HEK293 (cell line): Measurements from ENCODE around the gene CENPX.

Experiments used
- CTCF ChIA-PET: fragments of 350-600 bp; formaldehyde crosslinking; extraction: SDS; loops from one replicate; lab custom pipeline; 2021; ENCODE audit warnings: antibody characterized with exemption; lab: Yijun Ruan, JAX
- POLR2A ChIA-PET: fragments of 300-600 bp; formaldehyde crosslinking; extraction: SDS; loops from one replicate; lab custom pipeline; 2020; ENCODE audit warnings: antibody characterized with exemption, inconsistent platforms; lab: Yijun Ruan, JAX
- H3K27ac ChIP-seq: fragments of 200-500 bp; sonication (Bioruptor generic); 2 replicates; pipeline ENCODE4 v1.5.1; 2014; ENCODE audit warnings: low read depth, low read length, control low read depth, inconsistent platforms; ENCODE audit errors: extremely low read depth
- H3K36me3 ChIP-seq, 2 experiments: fragments of 200-500 bp in 1 of 2; sonication (Bioruptor generic) in 1 of 2; 1 replicate in 1 of 2; 2 replicates in 1 of 2; pipeline ENCODE4 v1.5.1; 2014 to 2017; ENCODE audit warnings: inconsistent platforms in 2 of 2, low read length in 2 of 2; ENCODE audit not compliant: control insufficient read depth in 2 of 2, insufficient read depth in 1 of 2
- H3K4me1 ChIP-seq: fragments of 200-500 bp; sonication (Bioruptor generic); 2 replicates; pipeline ENCODE4 v1.5.1; 2014; ENCODE audit warnings: mild to moderate bottlenecking, low read length, inconsistent platforms; ENCODE audit not compliant: control insufficient read depth, insufficient read depth
- H3K4me3 ChIP-seq: 2 replicates; pipeline ENCODE4 v1.5.1; 2011; ENCODE audit warnings: low read depth, mild to moderate bottlenecking, control low read depth, low read length, moderate library complexity
- H3K9me3 ChIP-seq: fragments of 200-500 bp; sonication (Bioruptor generic); 2 replicates; pipeline ENCODE4 v1.5.1; 2014; ENCODE audit warnings: low read depth, low read length, inconsistent platforms; ENCODE audit not compliant: control insufficient read depth, insufficient read depth
- EGR2 ChIP-seq: fragments of 450-650 bp; formaldehyde crosslinking; IDR thresholded peaks from 2 replicates; pipeline ENCODE4 v1.5.1; 2016; ENCODE audit warnings: low read depth, missing biosample characterization, missing genetic modification characterization
- ELK4 ChIP-seq: IDR thresholded peaks from 2 replicates; pipeline ENCODE4 v1.6.1; 2011; ENCODE audit warnings: mild to moderate bottlenecking, low read depth, low read length, borderline replicate concordance
- GLI4 ChIP-seq: fragments of 450-650 bp; formaldehyde crosslinking; IDR thresholded peaks from 2 replicates; pipeline ENCODE4 v1.5.1; 2016; ENCODE audit warnings: missing biosample characterization, missing genetic modification characterization
- OVOL3 ChIP-seq: fragments of 450-650 bp; formaldehyde crosslinking; IDR thresholded peaks from 2 replicates; pipeline ENCODE4 v1.5.1; 2016; ENCODE audit warnings: missing biosample characterization, missing genetic modification characterization
- PRDM1 ChIP-seq: fragments of 450-650 bp; formaldehyde crosslinking; IDR thresholded peaks from 2 replicates; pipeline ENCODE4; 2016; ENCODE audit warnings: missing biosample characterization, missing genetic modification characterization
- PRDM10 ChIP-seq: fragments of 450-650 bp; formaldehyde crosslinking; IDR thresholded peaks from 2 replicates; pipeline ENCODE4 v1.5.1; 2016; ENCODE audit warnings: missing biosample characterization, missing genetic modification characterization
- RBAK ChIP-seq: fragments of 450-650 bp; formaldehyde crosslinking; IDR thresholded peaks from 2 replicates; pipeline ENCODE4 v1.5.1; 2016; ENCODE audit warnings: missing biosample characterization, missing genetic modification characterization
- SP2 ChIP-seq: fragments of 450-650 bp; formaldehyde crosslinking; IDR thresholded peaks from 2 replicates; pipeline ENCODE4 v1.5.1; 2016; ENCODE audit warnings: missing biosample characterization, missing genetic modification characterization
- SP7 ChIP-seq: fragments of 450-650 bp; formaldehyde crosslinking; IDR thresholded peaks from 2 replicates; pipeline ENCODE4 v1.5.1; 2016; ENCODE audit warnings: missing biosample characterization, missing genetic modification characterization
- TRIM28 ChIP-seq: IDR thresholded peaks from 2 replicates; pipeline ENCODE4 v1.6.1; 2011; ENCODE audit warnings: low read length, control low read depth, borderline replicate concordance
- ZBTB48 ChIP-seq: fragments of 450-650 bp; formaldehyde crosslinking; IDR thresholded peaks from 2 replicates; pipeline ENCODE4 v1.5.1; 2016; ENCODE audit warnings: missing biosample characterization, missing genetic modification characterization
- ZBTB7A ChIP-seq: fragments of 450-650 bp; formaldehyde crosslinking; IDR thresholded peaks from 2 replicates; pipeline ENCODE4 v1.5.1; 2016; ENCODE audit warnings: low read depth, missing biosample characterization, missing genetic modification characterization
- ZFP69B ChIP-seq: fragments of 450-650 bp; formaldehyde crosslinking; IDR thresholded peaks from 2 replicates; pipeline ENCODE4 v1.5.1; 2016; ENCODE audit warnings: missing biosample characterization, missing genetic modification characterization
- ZNF112 ChIP-seq: fragments of 450-650 bp; formaldehyde crosslinking; IDR thresholded peaks from 2 replicates; pipeline ENCODE4 v1.5.0; 2017; ENCODE audit warnings: missing biosample characterization, missing genetic modification characterization
- ZNF146 ChIP-seq: fragments of 450-650 bp; formaldehyde crosslinking; IDR thresholded peaks from 2 replicates; pipeline ENCODE4 v1.5.1; 2016; ENCODE audit warnings: missing biosample characterization, missing genetic modification characterization
- ZNF202 ChIP-seq: fragments of 450-650 bp; formaldehyde crosslinking; IDR thresholded peaks from 2 replicates; pipeline ENCODE4 v1.5.1; 2016; ENCODE audit warnings: missing biosample characterization, missing genetic modification characterization, borderline replicate concordance
- ZNF302 ChIP-seq: fragments of 450-650 bp; formaldehyde crosslinking; IDR thresholded peaks from 2 replicates; pipeline ENCODE4 v1.5.1; 2016; ENCODE audit warnings: missing biosample characterization, missing genetic modification characterization, low read depth
- ZNF335 ChIP-seq: fragments of 450-650 bp; formaldehyde crosslinking; conservative IDR thresholded peaks from 2 replicates; pipeline ENCODE4 v1.5.1; 2016; ENCODE audit warnings: missing biosample characterization, missing genetic modification characterization
- ZNF366 ChIP-seq: fragments of 450-650 bp; formaldehyde crosslinking; conservative IDR thresholded peaks from 2 replicates; pipeline ENCODE4 v1.5.1; 2016; ENCODE audit warnings: missing biosample characterization, missing genetic modification characterization
- ZNF558 ChIP-seq: fragments of 450-650 bp; formaldehyde crosslinking; IDR thresholded peaks from 2 replicates; pipeline ENCODE4 v1.5.1; 2016; ENCODE audit warnings: missing biosample characterization, missing genetic modification characterization
- ZNF600 ChIP-seq: fragments of 450-650 bp; formaldehyde crosslinking; IDR thresholded peaks from 2 replicates; pipeline ENCODE4 v1.5.1; 2016; ENCODE audit warnings: missing biosample characterization, missing genetic modification characterization
- ZNF639 ChIP-seq: fragments of 450-650 bp; formaldehyde crosslinking; IDR thresholded peaks from 2 replicates; pipeline ENCODE4 v1.5.1; 2016; ENCODE audit warnings: missing biosample characterization, missing genetic modification characterization
- ZNF645 ChIP-seq: fragments of 450-650 bp; formaldehyde crosslinking; IDR thresholded peaks from 2 replicates; pipeline ENCODE4; 2016; ENCODE audit warnings: missing biosample characterization, missing genetic modification characterization
- ZNF664 ChIP-seq: fragments of 450-650 bp; formaldehyde crosslinking; IDR thresholded peaks from 2 replicates; pipeline ENCODE4 v1.5.1; 2016; ENCODE audit warnings: missing biosample characterization, missing genetic modification characterization
- ZNF692 ChIP-seq: fragments of 450-650 bp; formaldehyde crosslinking; IDR thresholded peaks from 2 replicates; pipeline ENCODE4 v1.5.1; 2016; ENCODE audit warnings: missing biosample characterization, missing genetic modification characterization
- ZNF777 ChIP-seq: fragments of 450-650 bp; formaldehyde crosslinking; IDR thresholded peaks from 2 replicates; pipeline ENCODE4 v1.5.1; 2017; ENCODE audit warnings: missing biosample characterization, missing genetic modification characterization, borderline replicate concordance
- ZNF837 ChIP-seq: fragments of 450-650 bp; formaldehyde crosslinking; IDR thresholded peaks from 2 replicates; pipeline ENCODE4 v1.5.1; 2016; ENCODE audit warnings: missing biosample characterization, missing genetic modification characterization
- ZNF843 ChIP-seq: fragments of 450-650 bp; formaldehyde crosslinking; IDR thresholded peaks from 2 replicates; pipeline ENCODE4 v1.5.1; 2016; ENCODE audit warnings: missing biosample characterization, missing genetic modification characterization
- ZSCAN23 ChIP-seq: fragments of 450-650 bp; formaldehyde crosslinking; IDR thresholded peaks from 2 replicates; pipeline ENCODE4 v1.5.1; 2016; ENCODE audit warnings: missing biosample characterization, missing genetic modification characterization
- ZXDB ChIP-seq: fragments of 450-650 bp; formaldehyde crosslinking; IDR thresholded peaks from 2 replicates; pipeline ENCODE4 v1.5.1; 2016; ENCODE audit warnings: missing biosample characterization, missing genetic modification characterization

The CENPX gene

GRCh38 chr17:81976332-81977210 lies 46.1 kb downstream of the CENPX start:
- no peaks in the 10 kb centered on the region for H3K9me3 ChIP-seq
- POLR2A ChIA-PET, result interaction anchor here (0.6 to 1.0 kb wide), 5 partner anchors 8 to 82 kb away, joined by 3 to 9 read pairs (median 4); partner anchors contain the start of gene DCXR
- CTCF ChIA-PET, result interaction anchor here (0.5 to 1.6 kb wide), 5 partner anchors 12 to 731 kb away, joined by 3 to 9 read pairs (median 4); no protein-coding TSS in a partner anchor
- no peak for TF ChIP-seq ZNF146 (tag by site-specific recombination)
- no peak for TF ChIP-seq ZNF664 (tag by site-specific recombination)
- TF ChIP-seq ELK4, result no peak
- TF ChIP-seq GLI4 (tag by site-specific recombination), result no peak
- TF ChIP-seq ZNF558 (tag by site-specific recombination), result no peak
- TF ChIP-seq ZSCAN23 (tag by site-specific recombination), result no peak
- no peak for TF ChIP-seq ZNF112 (tag by site-specific recombination)
- TF ChIP-seq ZBTB48 (tag by site-specific recombination), result peak; percentile 98
- TF ChIP-seq ZFP69B, result no peak
- no peak for TF ChIP-seq ZNF366
- peak; percentile 52; the same call in 1 of the 2 replicates for TF ChIP-seq ZNF777 (tag by site-specific recombination)
- no peak for TF ChIP-seq ZNF843
- TF ChIP-seq ZNF639 (tag by site-specific recombination), result no peak
- TF ChIP-seq ZNF645 (tag by site-specific recombination), result no peak
- TF ChIP-seq SP7 (tag by site-specific recombination), result no peak
- no peak for TF ChIP-seq PRDM10 (tag by site-specific recombination)
- TF ChIP-seq RBAK (tag by site-specific recombination), result no peak
- TF ChIP-seq ZNF202 (tag by site-specific recombination), result no peak
- no peak for TF ChIP-seq ZXDB (tag by site-specific recombination)
- no peak for TF ChIP-seq OVOL3 (tag by site-specific recombination)
- TF ChIP-seq SP2 (tag by site-specific recombination), result peak; percentile 37; the same call in 1 of the 2 replicates
- no peak for TF ChIP-seq TRIM28
- TF ChIP-seq PRDM1, result no peak
- TF ChIP-seq ZBTB7A (tag by site-specific recombination), result no peak
- no peak for TF ChIP-seq ZNF302 (tag by site-specific recombination)
- peak; percentile 90 for TF ChIP-seq ZNF335
- TF ChIP-seq ZNF692 (tag by site-specific recombination), result no peak
- no peak for TF ChIP-seq ZNF837
- 0 out of 2 replicates have a peak, but pooled peaks have one; percentile 10 for TF ChIP-seq ZNF600
- no peak for TF ChIP-seq EGR2 (tag by site-specific recombination)

More at GRCh38 chr17:81976332-81977210, 46.1 kb downstream of the CENPX start:
- Histone ChIP-seq H3K27ac (peak overlapping the region; percentile 81), H3K4me3 (peak overlapping the region; percentile 67), H3K36me3 (peaks cover 0 to 15% of the 10 kb centered on the region in 2 experiments; a peak in 2 of 3 replicates), H3K4me1 (peaks cover 5% of the 10 kb centered on the region)
